GM19324 (cell line): ENCODE measurements around the gene YKT6.
"Not testable (repeated sequence)": the region's sequence is repeated elsewhere in the genome, so short reads cannot be mapped to it uniquely, and the experiment has no call there.

Source experiments
- ATAC-seq: cut with Tn5 transposase; IDR thresholded peaks from one replicate; pipeline ENCODE4 v1.9.1; 2021; ENCODE audit warnings: mild to moderate bottlenecking, moderate library complexity; ENCODE audit not compliant: unreplicated experiment, low FRiP score

YKT6 gene

GRCh38 chr7:44189993-44190872 lies 10.5 kb upstream of the YKT6 start:
- ATAC-seq: no peak

- ATAC-seq: no peak
These were observed 9.6 kb upstream of the YKT6 start for GRCh38 chr7:44191171-44191570.

- no peak for ATAC-seq
These were observed 7.6 kb upstream of the YKT6 start for GRCh38 chr7:44193011-44193802.

- no peak for ATAC-seq
These were observed 6.7 kb upstream of the YKT6 start for GRCh38 chr7:44194069-44194468.

GRCh38 chr7:44194562-44195145 lies 6.1 kb upstream of the YKT6 start:
- ATAC-seq: no peak

GRCh38 chr7:44195889-44196288 lies 4.9 kb upstream of the YKT6 start:
- ATAC-seq: no peak

GRCh38 chr7:44196450-44196872 lies 4.3 kb upstream of the YKT6 start:
- ATAC-seq: no peak

- no peak for ATAC-seq
These were observed 3.3 kb upstream of the YKT6 start for GRCh38 chr7:44197474-44197873.

GRCh38 chr7:44200163-44200562 lies 615 bp upstream of the YKT6 start:
- not testable (repeated sequence) for ATAC-seq

- ATAC-seq: no peak
These were observed 1.0 kb downstream of the YKT6 start for GRCh38 chr7:44201813-44202212.

- ATAC-seq: no peak
These were observed 5.2 kb downstream of the YKT6 start for GRCh38 chr7:44206008-44206407.

GRCh38 chr7:44208085-44208484 lies 7.3 kb downstream of the YKT6 start:
- ATAC-seq: no peak

GRCh38 chr7:44210107-44210506 lies 9.3 kb downstream of the YKT6 start:
- no peak for ATAC-seq

- no peak for ATAC-seq
These were observed 10.4 kb downstream of the YKT6 start for GRCh38 chr7:44211126-44211675.

- no peak for ATAC-seq
These were observed 11.2 kb downstream of the YKT6 start for GRCh38 chr7:44212018-44212417.

GRCh38 chr7:44212581-44213184 lies 11.9 kb downstream of the YKT6 start:
- ATAC-seq: no peak

GRCh38 chr7:44213206-44213876 lies 12.6 kb downstream of the YKT6 start:
- ATAC-seq: no peak

GRCh38 chr7:44213877-44214388 lies 13.2 kb downstream of the YKT6 start:
- ATAC-seq: no peak

GRCh38 chr7:44215531-44215930 lies 14.8 kb downstream of the YKT6 start:
- no peak for ATAC-seq

- ATAC-seq: no peak
These were observed 15.2 kb downstream of the YKT6 start for GRCh38 chr7:44216019-44216418.
